ENCODE data around the gene GKN2.

- TF ChIP-seq, protein P1, sequence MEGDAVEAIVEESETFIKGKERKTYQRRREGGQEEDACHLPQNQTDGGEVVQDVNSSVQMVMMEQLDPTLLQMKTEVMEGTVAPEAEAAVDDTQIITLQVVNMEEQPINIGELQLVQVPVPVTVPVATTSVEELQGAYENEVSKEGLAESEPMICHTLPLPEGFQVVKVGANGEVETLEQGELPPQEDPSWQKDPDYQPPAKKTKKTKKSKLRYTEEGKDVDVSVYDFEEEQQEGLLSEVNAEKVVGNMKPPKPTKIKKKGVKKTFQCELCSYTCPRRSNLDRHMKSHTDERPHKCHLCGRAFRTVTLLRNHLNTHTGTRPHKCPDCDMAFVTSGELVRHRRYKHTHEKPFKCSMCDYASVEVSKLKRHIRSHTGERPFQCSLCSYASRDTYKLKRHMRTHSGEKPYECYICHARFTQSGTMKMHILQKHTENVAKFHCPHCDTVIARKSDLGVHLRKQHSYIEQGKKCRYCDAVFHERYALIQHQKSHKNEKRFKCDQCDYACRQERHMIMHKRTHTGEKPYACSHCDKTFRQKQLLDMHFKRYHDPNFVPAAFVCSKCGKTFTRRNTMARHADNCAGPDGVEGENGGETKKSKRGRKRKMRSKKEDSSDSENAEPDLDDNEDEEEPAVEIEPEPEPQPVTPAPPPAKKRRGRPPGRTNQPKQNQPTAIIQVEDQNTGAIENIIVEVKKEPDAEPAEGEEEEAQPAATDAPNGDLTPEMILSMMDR (IDR thresholded peaks at IDR 0.05): peak; percentile 74 to 88 (median 80)
- TF ChIP-seq POLR2A (IDR thresholded peaks at IDR 0.05): no peak
Measured at GRCh38 chr2:68943581-68944568, 8.8 kb downstream of the GKN2 start.

All from heart left ventricle (tissue), 13 donors.